ENCODE data around the gene LOXHD1.

LOXHD1 gene

GRCh38 chr18:46672062-46672970, 15.3 kb upstream of the LOXHD1 start:
- DNase-seq (ENCODE audit: low read depth): no peak

DNA sequence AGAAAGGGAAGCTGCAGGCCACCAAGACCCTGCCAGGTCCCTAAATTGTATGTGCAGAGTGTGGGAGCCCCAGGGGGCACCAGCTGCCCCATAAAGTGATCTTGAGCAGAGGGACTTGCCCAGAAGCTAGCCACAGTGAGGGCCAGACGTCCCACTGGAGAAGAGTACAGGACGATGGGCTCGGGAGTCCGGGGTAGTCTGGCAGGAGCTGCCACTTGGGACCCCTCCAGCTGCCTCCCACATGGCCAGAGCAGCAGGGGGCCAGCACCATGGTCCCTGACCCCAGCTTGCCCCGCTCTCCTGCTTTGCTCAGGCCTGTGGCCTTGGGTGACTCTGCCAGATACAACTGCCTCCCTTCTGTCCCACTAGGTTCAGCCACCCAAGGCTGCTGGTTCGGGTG, 11.7 kb upstream of the LOXHD1 start:
- no peak for DNase-seq (ENCODE audit: low read depth)

- no peak for DNase-seq (ENCODE audit: low read depth)
These were observed 11.1 kb upstream of the LOXHD1 start for GRCh38 chr18:46668135-46668534.

DNA sequence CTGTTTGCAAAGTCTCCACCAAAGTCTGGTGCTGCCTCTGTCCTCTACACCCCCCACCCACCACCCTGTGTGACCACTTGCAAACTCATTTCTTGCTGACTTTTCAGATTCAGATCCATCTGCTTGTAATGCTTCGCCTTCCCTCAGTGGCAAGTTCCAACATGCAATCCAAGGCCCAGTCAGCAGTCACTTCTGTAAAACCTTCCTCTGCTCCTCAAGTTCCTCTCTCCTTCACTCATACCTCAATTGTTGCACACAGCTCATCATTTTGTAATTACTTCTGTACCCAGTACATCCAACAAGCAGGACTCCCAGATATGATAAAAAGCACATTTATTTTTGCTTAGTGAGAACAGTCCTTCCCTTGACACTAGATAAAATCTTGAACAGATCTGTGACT, 6.5 kb upstream of the LOXHD1 start:
- DNase-seq (ENCODE audit: low read depth): no peak

DNA sequence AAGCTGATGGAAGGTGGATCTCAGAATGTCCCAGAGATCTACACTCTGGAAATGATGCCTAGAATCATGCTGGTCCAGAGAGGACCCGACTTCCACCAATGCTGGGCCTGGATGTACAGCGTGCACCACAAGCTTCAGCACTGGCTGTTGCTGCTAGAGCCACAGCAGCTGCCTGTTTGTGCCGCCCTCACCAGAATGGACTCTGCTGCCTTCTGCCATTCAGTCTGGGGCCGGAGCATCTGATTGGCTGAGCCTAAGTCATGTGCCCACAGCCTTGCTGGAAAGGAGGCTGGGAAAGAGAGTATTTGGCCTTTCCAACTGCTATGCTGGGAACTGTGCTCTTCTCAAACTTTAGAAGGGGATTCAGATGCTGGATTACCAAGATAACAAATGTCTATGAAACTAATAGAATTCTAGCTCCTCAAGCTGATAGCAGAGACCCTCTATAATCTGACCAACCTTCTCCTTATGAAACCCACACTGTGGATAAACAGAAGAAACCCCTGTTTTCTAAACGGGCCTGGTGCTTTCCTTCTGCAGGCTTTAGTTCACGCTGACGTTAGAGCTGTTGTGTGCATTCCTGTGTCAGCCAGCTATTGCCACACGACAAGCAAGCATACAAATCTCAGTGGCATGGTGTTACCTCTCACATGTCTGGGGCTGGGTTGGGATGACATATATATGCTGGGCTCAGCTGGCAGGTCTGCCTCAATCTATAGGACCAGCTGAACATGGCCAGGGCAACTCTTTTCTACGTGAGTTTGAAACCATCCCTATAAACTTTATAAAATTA, 4.1 kb upstream of the LOXHD1 start:
- no peak for DNase-seq (ENCODE audit: low read depth)

DNA sequence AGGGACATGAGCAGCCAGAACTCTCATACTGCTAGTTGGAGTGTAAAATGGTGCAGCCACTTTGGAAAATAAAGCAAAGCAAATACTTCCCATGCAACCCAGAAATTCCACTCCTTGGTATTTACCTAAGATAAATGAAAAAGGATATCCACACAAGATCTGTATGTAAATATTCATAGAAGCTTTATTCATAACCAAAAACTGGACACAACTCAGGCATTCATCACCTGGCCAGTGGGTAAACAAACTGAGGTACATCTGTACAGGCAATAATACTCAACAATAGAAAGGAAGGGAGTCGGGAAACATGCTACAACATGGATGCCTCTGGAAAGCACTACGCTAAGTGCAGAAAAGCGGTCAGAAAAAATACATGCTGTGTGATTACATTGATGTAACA, 2.5 kb upstream of the LOXHD1 start:
- DNase-seq (ENCODE audit: low read depth): no peak

DNA sequence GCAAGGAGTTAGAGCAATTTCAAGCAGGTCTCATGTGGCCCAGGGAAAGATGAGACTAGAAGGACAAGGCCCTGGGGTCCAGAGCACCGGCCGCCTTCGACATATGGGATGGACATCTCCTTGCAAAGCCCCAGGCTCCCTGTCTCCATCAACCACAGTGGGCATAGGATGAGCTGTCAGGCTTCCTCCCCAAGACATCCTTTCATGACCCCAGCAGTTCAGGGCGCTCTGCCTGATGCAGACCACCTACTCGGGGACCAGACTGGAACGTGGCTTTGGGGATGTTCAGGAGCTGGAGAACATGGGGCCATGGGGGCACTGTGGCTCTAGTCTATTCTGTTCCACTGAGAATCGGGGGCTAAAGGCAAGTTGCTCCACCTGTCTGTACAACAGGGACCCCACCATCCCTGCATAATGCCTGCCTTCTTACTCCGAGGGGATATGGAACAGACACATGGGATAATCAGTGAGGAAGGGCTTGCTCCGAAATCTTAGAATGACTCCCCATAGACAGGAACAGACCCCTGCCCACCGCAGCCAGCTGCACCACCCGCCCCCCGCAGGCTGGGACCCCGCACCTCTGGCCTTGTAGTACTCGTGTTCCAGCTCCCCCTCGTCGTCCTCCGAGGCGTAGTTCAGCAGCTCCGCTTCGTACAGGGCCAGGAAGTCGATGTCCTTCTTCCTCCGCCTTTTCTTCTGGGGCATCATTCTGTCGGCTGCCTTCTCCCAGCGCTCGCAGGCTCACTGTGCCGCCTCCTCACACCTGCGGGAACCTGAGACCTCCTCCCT, 500 bp downstream of the LOXHD1 start:
- DNase-seq (ENCODE audit: low read depth): no peak

DNA sequence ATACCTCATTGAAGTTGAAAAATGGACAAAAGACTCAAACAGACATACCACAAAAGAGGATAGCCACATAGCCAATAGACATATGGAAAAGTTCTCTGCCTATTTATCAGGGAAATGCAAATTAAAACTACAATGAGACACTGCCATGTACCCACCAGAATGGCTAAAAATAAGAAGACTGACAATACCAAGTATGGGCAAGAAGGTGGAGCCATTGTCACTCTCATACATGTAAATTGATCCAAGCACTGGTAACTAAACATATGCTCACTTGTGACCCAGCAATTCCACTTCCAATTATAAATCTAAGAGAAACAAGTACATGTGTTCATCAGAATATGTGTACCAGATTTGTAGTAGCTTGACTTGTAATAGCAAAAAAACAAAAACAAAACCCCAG, 4.6 kb downstream of the LOXHD1 start:
- no peak for DNase-seq (ENCODE audit: low read depth)

- DNase-seq (ENCODE audit: low read depth): no peak
These were observed 6.3 kb downstream of the LOXHD1 start for GRCh38 chr18:46650681-46651080.

- no peak for DNase-seq (ENCODE audit: low read depth)
These were observed 7.8 kb downstream of the LOXHD1 start for GRCh38 chr18:46649071-46649862.

DNA sequence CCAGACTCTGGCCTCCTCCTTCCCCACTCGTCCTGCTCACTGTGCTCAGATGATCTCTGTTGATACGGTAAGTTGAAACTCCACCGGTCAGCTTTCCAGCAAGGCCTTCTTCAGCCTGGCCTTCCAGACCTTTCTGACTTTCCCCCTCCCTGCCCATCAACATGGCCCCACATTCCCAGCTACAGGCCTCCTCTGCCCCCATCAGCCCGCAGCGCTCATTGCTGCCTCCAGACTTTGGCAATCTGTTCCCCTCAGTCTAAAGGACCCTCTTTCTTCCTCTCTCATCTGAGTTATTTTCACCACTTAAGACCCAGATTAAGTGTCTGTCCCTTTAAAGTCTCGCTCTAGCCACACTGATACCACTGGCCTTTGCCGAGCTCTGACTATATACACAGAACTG, 10.6 kb downstream of the LOXHD1 start:
- DNase-seq (ENCODE audit: low read depth): no peak

GRCh38 chr18:46642561-46642960, 14.5 kb downstream of the LOXHD1 start:
- no peak for DNase-seq (ENCODE audit: low read depth)

GRCh38 chr18:46641917-46642316, 15.1 kb downstream of the LOXHD1 start:
- no peak for DNase-seq (ENCODE audit: low read depth)

GRCh38 chr18:46639386-46639785, 17.6 kb downstream of the LOXHD1 start:
- DNase-seq (ENCODE audit: low read depth): no peak

- no peak for DNase-seq (ENCODE audit: low read depth)
These were observed 20.9 kb downstream of the LOXHD1 start for GRCh38 chr18:46636040-46636630.

GRCh38 chr18:46632401-46633071, 24.5 kb downstream of the LOXHD1 start:
- no peak for DNase-seq (ENCODE audit: low read depth)

DNA sequence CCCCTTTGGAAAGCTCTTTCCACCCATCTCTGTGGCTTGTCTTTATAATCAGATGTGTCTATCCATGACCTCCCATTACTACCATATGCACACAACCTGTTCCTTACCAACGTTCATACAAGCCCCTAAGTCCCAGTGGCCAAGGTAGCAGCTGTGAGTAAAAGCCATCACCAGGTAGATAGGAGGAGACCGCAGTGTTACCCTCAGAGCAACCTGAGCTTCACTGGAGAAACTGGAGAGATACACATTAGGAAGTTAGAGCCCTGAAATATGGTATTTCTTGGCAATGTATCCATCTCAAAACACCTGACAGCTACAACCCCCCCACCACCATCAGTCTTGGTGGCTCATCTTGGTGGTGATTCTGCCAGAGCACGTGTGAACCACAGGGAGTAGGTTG, 26.0 kb downstream of the LOXHD1 start:
- DNase-seq (ENCODE audit: low read depth): no peak

DNA sequence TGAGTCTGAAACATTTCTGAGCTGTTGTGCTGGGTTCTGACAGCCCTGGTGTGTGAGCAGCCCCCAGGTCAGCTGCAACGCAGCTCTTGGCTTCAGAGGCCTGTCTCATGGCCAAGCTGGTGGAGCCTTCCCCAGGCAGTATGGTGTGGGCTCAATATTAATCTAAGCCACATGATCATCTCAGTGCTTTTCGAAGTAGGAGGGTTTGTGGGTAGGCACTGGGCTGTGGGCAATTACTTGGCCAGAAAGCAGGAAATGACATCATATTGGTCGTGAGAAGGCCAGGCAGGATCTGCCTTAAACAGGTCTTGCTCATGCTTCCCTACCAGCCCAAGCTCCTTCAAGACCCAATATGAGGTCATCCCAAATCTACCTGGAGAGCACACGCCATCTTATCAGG, 26.9 kb downstream of the LOXHD1 start:
- no peak for DNase-seq (ENCODE audit: low read depth)

DNA sequence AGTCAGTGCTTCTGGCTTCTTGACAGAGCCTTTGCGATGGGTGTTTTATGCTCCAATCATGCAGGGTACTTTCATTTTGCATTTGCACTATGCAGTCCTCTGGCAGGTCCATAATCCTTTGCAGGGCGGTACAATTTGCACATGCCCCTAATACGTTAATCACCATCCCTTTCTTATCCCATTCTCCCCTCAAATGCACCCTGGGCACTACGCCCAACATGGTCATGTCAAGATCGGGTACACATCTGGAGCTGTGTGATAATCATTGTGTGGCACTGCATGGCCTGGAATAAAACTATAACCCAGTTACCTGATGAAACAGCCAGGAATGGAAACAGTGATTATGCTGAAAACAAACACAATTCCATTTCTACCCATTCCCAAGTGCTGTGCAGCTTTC, 27.7 kb downstream of the LOXHD1 start:
- DNase-seq (ENCODE audit: low read depth): no peak

DNA sequence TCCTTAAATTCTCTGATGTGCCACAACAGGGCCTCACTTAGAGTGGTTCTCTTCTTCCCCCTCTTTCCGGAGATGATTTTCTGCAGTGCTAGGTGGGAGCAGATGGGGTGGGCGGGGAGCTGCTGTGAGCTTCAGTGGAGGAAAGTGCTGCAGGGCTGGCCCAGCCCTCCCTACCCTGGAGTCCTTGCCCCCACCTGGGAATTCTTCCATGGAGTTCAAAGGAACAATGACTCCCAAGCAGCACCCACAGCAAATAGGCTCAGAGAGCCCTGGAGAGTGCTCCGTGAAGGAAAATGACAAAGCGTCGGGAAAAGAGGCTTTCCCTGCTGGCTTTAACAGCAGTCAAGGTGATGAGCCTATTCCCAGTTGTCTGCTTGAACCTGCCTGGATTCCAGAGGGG, 28.8 kb downstream of the LOXHD1 start:
- no peak for DNase-seq (ENCODE audit: low read depth)

DNA sequence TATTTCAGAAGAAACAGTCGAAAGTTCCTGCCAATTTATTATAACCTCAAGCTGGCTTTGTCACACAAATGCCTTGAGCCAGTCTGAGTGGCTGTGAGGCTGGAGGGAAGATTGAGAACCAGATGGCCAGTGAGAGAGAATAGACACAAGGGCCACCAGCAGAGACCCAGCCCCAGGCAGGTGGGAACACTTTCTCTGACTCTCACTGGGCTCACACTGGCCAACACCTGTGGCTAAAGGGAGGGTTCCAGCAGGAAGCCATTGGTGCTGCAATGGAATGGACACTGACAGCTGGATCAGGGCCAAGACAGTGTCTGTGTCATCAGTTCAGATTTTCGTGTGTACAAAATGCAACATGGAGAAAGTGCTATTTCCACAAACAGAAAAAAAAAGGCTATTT, 29.9 kb downstream of the LOXHD1 start:
- no peak for DNase-seq (ENCODE audit: low read depth)

All from activated T-cell treated with anti-CD3 and anti-CD28 coated beads for 24 hours (primary cell).